ENCODE results near the gene CBX3.

DNA sequence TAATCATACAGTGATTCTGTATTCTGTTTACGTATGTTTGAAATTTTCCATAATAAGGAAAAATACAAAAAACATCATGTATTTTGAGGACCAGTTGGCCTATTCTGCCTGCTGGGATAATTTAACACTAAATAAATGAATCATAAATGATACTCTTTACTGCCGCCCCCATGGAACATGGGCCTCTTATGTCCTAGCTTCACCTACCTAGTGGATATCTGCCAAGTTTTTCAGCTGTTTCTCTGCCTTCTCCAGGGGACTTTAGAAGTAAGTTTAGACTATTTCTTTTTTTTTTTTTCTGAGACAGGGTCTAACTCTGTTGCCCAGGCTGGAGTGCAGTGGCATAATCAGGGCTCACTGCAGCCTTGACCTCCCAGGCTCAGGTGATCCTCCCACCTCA is 39.1 kb upstream of the CBX3 start:
- TF ChIP-seq EZH2 (IDR thresholded peaks at IDR 0.05): no peak
- TF ChIP-seq EZH2phosphoT487 (IDR thresholded peaks at IDR 0.05): no peak
- TF ChIP-seq, protein P1, sequence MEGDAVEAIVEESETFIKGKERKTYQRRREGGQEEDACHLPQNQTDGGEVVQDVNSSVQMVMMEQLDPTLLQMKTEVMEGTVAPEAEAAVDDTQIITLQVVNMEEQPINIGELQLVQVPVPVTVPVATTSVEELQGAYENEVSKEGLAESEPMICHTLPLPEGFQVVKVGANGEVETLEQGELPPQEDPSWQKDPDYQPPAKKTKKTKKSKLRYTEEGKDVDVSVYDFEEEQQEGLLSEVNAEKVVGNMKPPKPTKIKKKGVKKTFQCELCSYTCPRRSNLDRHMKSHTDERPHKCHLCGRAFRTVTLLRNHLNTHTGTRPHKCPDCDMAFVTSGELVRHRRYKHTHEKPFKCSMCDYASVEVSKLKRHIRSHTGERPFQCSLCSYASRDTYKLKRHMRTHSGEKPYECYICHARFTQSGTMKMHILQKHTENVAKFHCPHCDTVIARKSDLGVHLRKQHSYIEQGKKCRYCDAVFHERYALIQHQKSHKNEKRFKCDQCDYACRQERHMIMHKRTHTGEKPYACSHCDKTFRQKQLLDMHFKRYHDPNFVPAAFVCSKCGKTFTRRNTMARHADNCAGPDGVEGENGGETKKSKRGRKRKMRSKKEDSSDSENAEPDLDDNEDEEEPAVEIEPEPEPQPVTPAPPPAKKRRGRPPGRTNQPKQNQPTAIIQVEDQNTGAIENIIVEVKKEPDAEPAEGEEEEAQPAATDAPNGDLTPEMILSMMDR (IDR thresholded peaks at IDR 0.05): no peak

Measured in neural progenitor cell (in vitro differentiated cells).